HepG2 (cell line): ENCODE results near the gene HNRNPC. TPM values are rescaled to one million over a fixed set of nuclear protein-coding genes. Genes with fewer than 3 reads are reported as not detected.

Experiments used
- ATAC-seq: fragments of 200-7000 bp; cut with Tn5 transposase; 3 replicates; pipeline ENCODE4 v1.9.1; 2020; ENCODE audit warnings: mild to moderate bottlenecking, moderate library complexity
- BruUV-seq: library from RNA; stranded (reverse); fragments of 400-500 nt; replicated peaks from 2 replicates; lab custom pipeline; 2021; lab: Mats Ljungman, UMichigan
- CTCF ChIA-PET: fragments of 300-600 bp; formaldehyde crosslinking; extraction: SDS; loops from one replicate; lab custom pipeline; 2021; ENCODE audit warnings: low total read pairs, inconsistent platforms, low intra/inter-chr PET ratio; lab: Yijun Ruan, JAX
- POLR2A ChIA-PET: fragments of 350-600 bp; sonication (Branson Sonifier 250); formaldehyde crosslinking; loops from one replicate; lab custom pipeline; 2020; ENCODE audit warnings: antibody characterized with exemption, inconsistent platforms; lab: Yijun Ruan, JAX
- DNase-seq: peaks from one replicate; pipeline ENCODE4 v3.0.0-alpha.2; 2015; ENCODE audit warnings: low spot score
- FAIRE-seq: peaks from 3 replicates; lab custom pipeline; 2011; peaks lifted over from hg19 to GRCh38; lab: Jason Lieb, UNC
- H2AFZ ChIP-seq: one replicate; pipeline ENCODE4 v1.6.1; 2011; ENCODE audit warnings: low read length, inconsistent platforms
- H3K27ac ChIP-seq: fragments of 300-600 bp; 3 replicates; pipeline ENCODE4 v1.8.0; 2011; ENCODE audit warnings: mixed run types, mild to moderate bottlenecking, mixed read lengths, low read length, inconsistent platforms; ENCODE audit not compliant: insufficient read depth; ENCODE audit errors: extremely low read length
- H3K27me3 ChIP-seq, 2 experiments: fragments of 200-600 bp in 1 of 2; 2 replicates in 1 of 2; 3 replicates in 1 of 2; pipeline versions ENCODE4 v1.6.0 to v1.8.0; 2011; ENCODE audit warnings: low read length in 2 of 2, mild to moderate bottlenecking in 2 of 2, moderate library complexity in 2 of 2, inconsistent platforms in 1 of 2; ENCODE audit not compliant: insufficient read depth in 2 of 2, control insufficient read depth in 1 of 2
- H3K36me3 ChIP-seq, 2 experiments: fragments of 200-600 bp in 1 of 2; replicated peaks in 1 of 2; 2 replicates in 1 of 2; 3 replicates in 1 of 2; pipeline versions ENCODE4 v1.5.1 to v1.8.0; 2011; ENCODE audit warnings: low read length in 2 of 2, inconsistent platforms in 1 of 2; ENCODE audit not compliant: insufficient read depth in 2 of 2, control insufficient read depth in 1 of 2
- H3K4me1 ChIP-seq: 2 replicates; pipeline ENCODE4 v1.5.1; 2012; ENCODE audit warnings: low read length, inconsistent platforms; ENCODE audit not compliant: insufficient read depth
- H3K4me2 ChIP-seq: 2 replicates; pipeline ENCODE4 v1.6.0; 2011; ENCODE audit warnings: low read depth, low read length, inconsistent platforms
- H3K4me3 ChIP-seq, 3 experiments: fragments of 200-600 bp in 1 of 3; sonication (generic), shearing (Covaris generic) in 1 of 3; replicated peaks in 1 of 3; 2 replicates each; pipeline ENCODE4 v1.5.1; 2011 to 2016; ENCODE audit warnings: low read length in 3 of 3, inconsistent platforms in 2 of 3, low read depth in 2 of 3, mild to moderate bottlenecking in 2 of 3, control low read depth in 1 of 3, mixed read lengths in 1 of 3; ENCODE audit not compliant: insufficient read depth in 1 of 3
- H3K79me2 ChIP-seq: one replicate; pipeline ENCODE4 v1.6.1; 2011; ENCODE audit warnings: low read length, inconsistent platforms; ENCODE audit not compliant: insufficient read depth
- H3K9ac ChIP-seq: 2 replicates; pipeline ENCODE4 v1.6.0; 2011; ENCODE audit warnings: mild to moderate bottlenecking, low read depth, low read length, inconsistent platforms; ENCODE audit not compliant: insufficient read depth
- H3K9me3 ChIP-seq: 2 replicates; pipeline ENCODE4 v1.5.1; 2012; ENCODE audit warnings: mild to moderate bottlenecking, low read length
- H4K20me1 ChIP-seq: 2 replicates; pipeline ENCODE4 v1.6.0; 2011; ENCODE audit warnings: inconsistent platforms, mild to moderate bottlenecking, low read length, moderate library complexity; ENCODE audit not compliant: insufficient read depth
- AGO2 ChIP-seq: fragments of 200-400 bp; formaldehyde crosslinking; optimal IDR thresholded peaks from 2 replicates; pipeline ENCODE3; 2017; ENCODE audit warnings: mild to moderate bottlenecking, low read depth, low read length, moderate library complexity
- HNF4G ChIP-seq, 2 experiments: sonication (generic) in 1 of 2; formaldehyde crosslinking in 1 of 2; IDR thresholded peaks; 2 replicates each; pipeline versions ENCODE4 v1.4.0 to v1.6.1; 2011 to 2020; ENCODE audit warnings: borderline replicate concordance in 2 of 2, low read depth in 2 of 2, mild to moderate bottlenecking in 2 of 2, low read length in 1 of 2, missing genetic modification reagents in 1 of 2, moderate library complexity in 1 of 2
- KAT7 ChIP-seq: IDR thresholded peaks from 2 replicates; pipeline ENCODE4 v1.6.1; 2018; ENCODE audit warnings: borderline replicate concordance, missing compliant biosample characterization
- KDM2A ChIP-seq: sonication (generic); formaldehyde crosslinking; IDR thresholded peaks from 2 replicates; pipeline ENCODE4 v1.4.0; 2020; ENCODE audit warnings: low read depth, missing genetic modification reagents, borderline replicate concordance
- NCOA5 ChIP-seq: sonication (generic); formaldehyde crosslinking; IDR thresholded peaks from 2 replicates; pipeline ENCODE4 v1.4.0; 2020; ENCODE audit warnings: missing genetic modification reagents
- POGK ChIP-seq: sonication (generic); formaldehyde crosslinking; conservative IDR thresholded peaks from 2 replicates; pipeline ENCODE4 v1.8.0; 2022; ENCODE audit warnings: mild to moderate bottlenecking, moderate library complexity, missing genetic modification reagents
- POLR2A ChIP-seq, 2 experiments: IDR thresholded peaks; 2 replicates each; pipeline ENCODE4 v1.6.1; 2011; ENCODE audit warnings: low read depth in 2 of 2, low read length in 2 of 2, mild to moderate bottlenecking in 1 of 2, moderate library complexity in 1 of 2; ENCODE audit not compliant: insufficient read depth in 1 of 2
- POLR2AphosphoS5 ChIP-seq: IDR thresholded peaks from 2 replicates; pipeline ENCODE4 v1.6.1; 2012; ENCODE audit warnings: low read depth, low read length
- POLR2G ChIP-seq: fragments of 200-400 bp; formaldehyde crosslinking; IDR thresholded peaks from 2 replicates; pipeline ENCODE4 v1.6.1; 2018; ENCODE audit warnings: mild to moderate bottlenecking, low read depth, low read length, moderate library complexity
- REPIN1 ChIP-seq: sonication (generic); formaldehyde crosslinking; IDR thresholded peaks from 2 replicates; pipeline ENCODE4 v1.8.0; 2022; ENCODE audit warnings: missing genetic modification reagents, low read depth, mild to moderate bottlenecking, borderline replicate concordance
- SSRP1 ChIP-seq: IDR thresholded peaks from 2 replicates; pipeline ENCODE4 v1.6.1; 2016; ENCODE audit warnings: control low read depth
- TMF1 ChIP-seq: sonication (generic); formaldehyde crosslinking; IDR thresholded peaks from 2 replicates; pipeline ENCODE4 v1.8.1; 2022; ENCODE audit warnings: low read depth, missing genetic modification reagents
- TOPORS ChIP-seq: sonication (generic); formaldehyde crosslinking; IDR thresholded peaks from 2 replicates; pipeline ENCODE4 v1.8.0; 2023; ENCODE audit warnings: mild to moderate bottlenecking, missing genetic modification reagents
- ZNF12 ChIP-seq: sonication (generic); formaldehyde crosslinking; IDR thresholded peaks from 2 replicates; pipeline ENCODE4 v1.5.0; 2020; ENCODE audit warnings: missing genetic modification reagents
- ZNF121 ChIP-seq: sonication (generic); formaldehyde crosslinking; IDR thresholded peaks from 2 replicates; pipeline ENCODE4 v1.5.0; 2020; ENCODE audit warnings: mild to moderate bottlenecking, missing genetic modification reagents
- ZNF512 ChIP-seq: sonication (generic); formaldehyde crosslinking; IDR thresholded peaks from 2 replicates; pipeline ENCODE4 v1.4.0; 2020; ENCODE audit warnings: mild to moderate bottlenecking, missing genetic modification reagents
- ZNF629 ChIP-seq: sonication (generic); formaldehyde crosslinking; conservative IDR thresholded peaks from 2 replicates; pipeline ENCODE4 v1.5.0; 2020; ENCODE audit warnings: missing genetic modification reagents
- ZNF672 ChIP-seq: sonication (generic); formaldehyde crosslinking; IDR thresholded peaks from 2 replicates; pipeline ENCODE4 v1.8.1; 2022; ENCODE audit warnings: missing genetic modification reagents
- WGBS: methylation state at CpG from one replicate; pipeline ENCODE4 v1.1.6; 2017; ENCODE audit warnings: low lambda C conversion rate; 5-methylcytosine and 5-hydroxymethylcytosine counted together
- in situ Hi-C: cut with HindIII; loops from 2 replicates; pipeline ENCODE4 v1.10.0; 2017; ENCODE audit warnings: low pct_unique_long_range_greater_than_20kb; ENCODE audit not compliant: extremely low pct_ligation_motif_present
- intact Hi-C: fragments of 100-400 bp; cut with micrococcal nuclease; formaldehyde crosslinking; loops from one replicate; pipeline ENCODE4 v1.10.0; 2022; ENCODE audit not compliant: unreplicated experiment
- polyA plus RNA-seq, 8 experiments: library from polyadenylated mRNA; depleted of rRNA in 3 of 8; stranded (reverse) in 7 of 8; unstranded in 1 of 8; fragments of >200 nt; fragmentation: Illumina TruSeq in 4 of 8; extraction: Trizol in 4 of 8; gene quantifications; 2 replicates each; pipeline versions ENCODE4 v1.2.1 to v1.2.3, GENCODE V29; 2011 to 2016; ENCODE audit warnings: low read depth in 4 of 8, missing spikeins in 1 of 8, mixed read lengths in 1 of 8; ENCODE audit not compliant: insufficient read depth in 1 of 8
- total RNA-seq, 5 experiments: library from RNA; depleted of rRNA; stranded (reverse); fragments of >200 nt; fragmentation: Illumina TruSeq; extraction: Trizol; gene quantifications; 2 replicates each; pipeline ENCODE4 v1.2.3, GENCODE V29; 2016; ENCODE audit warnings: low read depth in 1 of 5

The HNRNPC gene
- total and polyA plus RNA-seq, 2 of the 13 experiments (the other 11 are each of a cell fraction or from before 2014, with no cell fraction given): 628 to 1,099 TPM

DNA sequence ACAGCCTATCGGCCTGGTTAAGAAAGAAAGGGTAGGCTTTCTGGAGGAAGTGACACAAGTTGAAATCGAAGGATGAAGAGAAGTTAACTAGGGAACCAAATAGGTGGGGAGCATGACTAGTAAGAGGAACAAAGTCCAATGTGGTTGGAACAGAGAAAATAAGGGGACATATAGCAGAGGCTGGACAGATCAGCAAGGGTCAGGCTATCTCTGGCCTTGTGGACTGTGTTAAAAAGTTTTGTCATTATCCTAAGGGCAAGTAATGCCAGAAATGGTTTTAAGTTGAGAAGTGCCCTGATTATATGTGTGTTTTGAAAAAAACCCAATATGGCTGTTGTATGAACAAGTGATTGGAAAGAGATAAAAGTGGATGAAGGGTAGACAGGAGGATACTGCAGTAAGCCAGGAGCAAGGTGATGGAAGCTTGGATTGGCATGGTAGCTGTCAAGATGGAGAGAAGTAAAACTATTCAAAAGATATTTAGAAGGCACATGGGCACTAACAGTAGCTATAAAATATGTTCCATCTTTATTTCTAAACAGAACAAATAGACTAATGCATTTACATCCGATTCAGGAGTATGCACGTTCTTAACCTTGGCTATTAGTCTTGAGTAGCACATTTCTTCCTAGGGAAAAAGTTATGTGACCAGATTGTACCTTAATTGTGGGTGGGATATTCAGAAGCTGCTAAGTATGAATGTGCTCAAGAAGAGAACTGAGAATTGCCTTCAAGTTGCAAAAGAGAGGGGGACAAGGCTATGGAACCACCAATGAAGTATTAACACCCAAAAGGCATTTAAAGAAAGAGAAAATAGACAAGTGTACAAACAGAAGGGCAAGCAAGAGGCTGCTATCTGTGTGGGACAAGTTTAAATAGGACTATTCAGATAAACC lies 66.5 kb downstream of the HNRNPC start (continued):
- no peak for TF ChIP-seq ZNF512
- 0 out of 2 replicates have a peak, but pooled peaks have one; percentile 18 for TF ChIP-seq HNF4G (IDR thresholded peaks at IDR 0.05; ENCODE audit: borderline replicate concordance, low read depth, low read length)
- TF ChIP-seq HNF4G (CRISPR knock-in tag; IDR thresholded peaks at IDR 0.05; ENCODE audit: borderline replicate concordance, low read depth): no peak

- in situ Hi-C loops: no loop called here
- FAIRE-seq: no peak
- H3K4me3 ChIP-seq: no peak overlapping the region
- H3K79me2 ChIP-seq: no peaks in the 10 kb centered on the region
- POLR2A ChIA-PET: interaction anchor here (1.4 kb wide), 1 partner anchor 10 kb away, joined by 7 read pairs; no protein-coding TSS in a partner anchor
- peaks cover 17% of the 10 kb centered on the region for H4K20me1 ChIP-seq
- WGBS: 75% methylated on average over 12 of the region's 12 CpGs
- H3K4me1 ChIP-seq: peaks cover 53% of the 10 kb centered on the region
- intact Hi-C loops: no loop called here
- H3K27me3 ChIP-seq: no peaks in the 10 kb centered on the region
- BruUV-seq: no TSS peak
- no peak overlapping the region for H3K9ac ChIP-seq
- CTCF ChIA-PET: no interaction called here
- 0 out of 5 replicates have a peak, but pooled peaks cover 0 to under 1% of the 10 kb centered on the region in 2 experiments for H3K36me3 ChIP-seq
- H3K27ac ChIP-seq: no peak overlapping the region
- H3K4me2 ChIP-seq: no peak overlapping the region
- peak; percentile 2 for ATAC-seq
- H3K9me3 ChIP-seq: peaks cover 7% of the 10 kb centered on the region; the same call in 1 of the 2 replicates
- no peak for DNase-seq
- no peak overlapping the region for H2AFZ ChIP-seq
- TF ChIP-seq ZNF629 (CRISPR knock-in tag) (0 out of 2 replicates have a peak, but pooled peaks have one; percentile 11), NCOA5 (0 out of 2 replicates have a peak, but pooled peaks have one; percentile 55), POLR2G (peak; percentile 62; the same call in 1 of the 2 replicates), ZNF672 (CRISPR knock-in tag) (no peak), KDM2A (CRISPR knock-in tag) (0 out of 2 replicates have a peak, but pooled peaks have one; percentile 18), ZNF121 (CRISPR knock-in tag) (peak; percentile 63), TMF1 (CRISPR knock-in tag) (no peak), REPIN1 (CRISPR knock-in tag) (peak; percentile 71; the same call in 1 of the 2 replicates), ZNF12 (CRISPR knock-in tag) (no peak), POGK (0 out of 2 replicates have a peak, but pooled peaks have one; percentile 7), KAT7 (CRISPR knock-in tag) (no peak), SSRP1 (CRISPR knock-in tag) (peak; percentile 52; the same call in 1 of the 2 replicates), TOPORS (CRISPR knock-in tag) (0 out of 2 replicates have a peak, but pooled peaks have one; percentile 61), POLR2A (IDR thresholded peaks at IDR 0.05; ENCODE audit: insufficient read depth in 1 of 2, low read depth in 2 of 2, low read length in 2 of 2) (peak in 1 of 2 experiments; percentile 59; a peak in 2 of 4 replicates), POLR2AphosphoS5 (peak; percentile 41), AGO2 (peak; percentile 42)
Observed at GRCh38 chr14:21201732-21202462, 67.3 kb downstream of the HNRNPC start.
